Measurements from ENCODE around the gene NADSYN1. TPM values are rescaled to one million over a fixed set of nuclear protein-coding genes. Genes with fewer than 3 reads are reported as not detected.
A peak's percentile ranks its signal among the peaks of the same experiment; 100 is the strongest.

The NADSYN1 gene
- total RNA-seq: 100 to 1,000 TPM; 183 to 349 (median 294) TPM

DNA sequence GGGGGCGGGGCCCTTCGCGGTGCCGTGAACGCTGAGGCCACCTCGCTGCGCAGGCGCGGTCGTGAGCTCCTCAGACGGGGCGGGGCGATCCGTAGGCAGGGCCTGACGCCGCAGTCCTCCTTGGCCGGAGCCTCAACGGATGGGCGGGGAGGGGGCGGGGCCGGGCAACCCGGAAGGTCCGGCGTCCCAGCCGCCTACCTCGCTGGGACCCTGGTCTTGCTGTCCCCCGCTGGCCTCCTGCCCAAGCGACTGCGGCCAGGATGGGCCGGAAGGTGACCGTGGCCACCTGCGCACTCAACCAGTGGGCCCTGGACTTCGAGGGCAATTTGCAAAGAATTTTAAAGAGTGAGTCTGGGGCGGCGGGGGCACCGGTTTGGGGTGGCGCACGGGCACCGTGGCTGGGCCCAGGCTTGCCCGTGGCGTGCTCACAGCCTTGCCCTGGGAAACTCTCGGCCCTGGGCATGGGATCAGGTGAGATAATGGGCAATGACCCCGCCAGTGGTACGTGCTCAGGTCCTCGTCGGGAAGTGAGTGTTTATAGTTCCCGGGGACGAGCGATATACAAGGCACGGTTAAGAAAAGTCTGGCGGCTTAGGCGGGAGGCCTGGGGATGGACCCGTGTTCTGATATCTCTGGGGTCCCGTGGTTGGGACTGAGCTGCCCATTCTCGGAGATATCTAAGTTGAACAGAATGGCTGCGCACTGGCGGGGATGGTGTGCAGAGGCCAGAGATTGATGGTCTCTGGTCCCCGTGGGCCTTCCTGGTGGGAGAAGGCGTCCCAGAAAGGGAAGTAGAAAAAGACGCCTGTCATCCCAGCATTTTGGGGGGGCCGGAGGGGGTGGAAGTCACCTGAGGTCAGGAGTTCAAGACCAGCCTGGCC, at the start of gene NADSYN1:
NADSYN1 (plus strand) TSS at position 167 of the 881 bp plus-strand sequence; CDS start at position 261, 94 bp downstream.
- Histone ChIP-seq H3K27me3 (no peaks in the 10 kb centered on the region), H3K9me3 (no peaks in the 10 kb centered on the region), H3K36me3 (peaks cover 0 to 37% (median 0%) of the 10 kb centered on the region in 3 donors), H3K4me3 (peak within 1 kb of the TSS; percentile 82 to 99 (median 89)), H3K4me1 (peaks cover 0 to 35% (median 7%) of the 10 kb centered on the region in 4 donors), H3K27ac (peak within 1 kb of the TSS; percentile 83 to 94 (median 88))
- TF ChIP-seq, protein P1, sequence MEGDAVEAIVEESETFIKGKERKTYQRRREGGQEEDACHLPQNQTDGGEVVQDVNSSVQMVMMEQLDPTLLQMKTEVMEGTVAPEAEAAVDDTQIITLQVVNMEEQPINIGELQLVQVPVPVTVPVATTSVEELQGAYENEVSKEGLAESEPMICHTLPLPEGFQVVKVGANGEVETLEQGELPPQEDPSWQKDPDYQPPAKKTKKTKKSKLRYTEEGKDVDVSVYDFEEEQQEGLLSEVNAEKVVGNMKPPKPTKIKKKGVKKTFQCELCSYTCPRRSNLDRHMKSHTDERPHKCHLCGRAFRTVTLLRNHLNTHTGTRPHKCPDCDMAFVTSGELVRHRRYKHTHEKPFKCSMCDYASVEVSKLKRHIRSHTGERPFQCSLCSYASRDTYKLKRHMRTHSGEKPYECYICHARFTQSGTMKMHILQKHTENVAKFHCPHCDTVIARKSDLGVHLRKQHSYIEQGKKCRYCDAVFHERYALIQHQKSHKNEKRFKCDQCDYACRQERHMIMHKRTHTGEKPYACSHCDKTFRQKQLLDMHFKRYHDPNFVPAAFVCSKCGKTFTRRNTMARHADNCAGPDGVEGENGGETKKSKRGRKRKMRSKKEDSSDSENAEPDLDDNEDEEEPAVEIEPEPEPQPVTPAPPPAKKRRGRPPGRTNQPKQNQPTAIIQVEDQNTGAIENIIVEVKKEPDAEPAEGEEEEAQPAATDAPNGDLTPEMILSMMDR (IDR thresholded peaks at IDR 0.05): no peak
- peak; percentile 64 to 75 for TF ChIP-seq POLR2A (IDR thresholded peaks at IDR 0.05)
- DNase-seq: peak; percentile 96 to 99 (median 99)

DNA sequence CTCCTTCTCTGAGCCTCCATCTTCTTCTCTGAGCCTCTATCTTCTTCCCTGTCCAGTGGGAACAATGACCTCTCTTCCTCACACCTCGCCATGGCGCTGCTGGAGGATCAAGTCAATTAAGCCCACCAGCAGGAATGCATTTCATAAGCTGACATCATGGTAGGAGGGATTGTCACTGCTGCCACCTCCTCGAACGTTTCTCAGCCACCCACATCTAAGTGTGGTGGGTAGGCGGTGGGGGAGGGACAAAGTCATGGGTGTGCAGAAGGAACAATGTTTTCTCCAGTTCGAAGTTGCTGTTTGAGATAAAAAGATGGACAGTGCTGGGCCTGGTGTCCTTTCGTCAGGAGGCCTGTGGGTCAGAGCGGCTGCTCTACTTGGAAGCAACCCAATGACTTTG, 48.8 kb upstream of the NADSYN1 start:
- H3K36me3 ChIP-seq: no peaks in the 10 kb centered on the region
- H3K27me3 ChIP-seq: no peaks in the 10 kb centered on the region
- no peak overlapping the region for H3K27ac ChIP-seq
- no peak overlapping the region for H3K4me3 ChIP-seq
- no peak for DNase-seq
- no peaks in the 10 kb centered on the region for H3K9me3 ChIP-seq
- H3K4me1 ChIP-seq: no peaks in the 10 kb centered on the region
- no peak for TF ChIP-seq POLR2A (IDR thresholded peaks at IDR 0.05)
- TF ChIP-seq, protein P1 (IDR thresholded peaks at IDR 0.05): no peak

DNA sequence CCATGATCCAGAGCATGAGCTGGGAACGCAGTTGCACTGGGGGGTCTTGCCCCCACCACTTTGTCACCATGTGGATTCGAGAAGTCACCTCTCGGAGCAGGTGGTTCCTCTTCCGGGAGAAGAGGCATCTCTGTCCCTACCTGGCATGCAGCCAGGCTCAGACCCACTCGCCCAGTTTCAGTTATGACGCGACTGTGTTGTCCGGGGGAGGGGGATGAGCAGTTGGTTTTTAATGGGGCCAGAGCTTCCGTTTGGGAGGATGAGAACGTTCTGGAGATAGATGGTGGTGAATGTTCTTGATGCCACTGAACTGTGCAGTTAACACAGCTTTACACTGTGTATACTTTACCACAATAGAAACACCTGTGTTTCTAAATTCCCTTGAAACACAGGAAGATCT, 46.3 kb upstream of the NADSYN1 start:
- Histone ChIP-seq H3K36me3 (no peaks in the 10 kb centered on the region), H3K27ac (no peak overlapping the region), H3K4me1 (no peaks in the 10 kb centered on the region), H3K9me3 (no peaks in the 10 kb centered on the region), H3K4me3 (no peak overlapping the region), H3K27me3 (no peaks in the 10 kb centered on the region)
- no peak for DNase-seq
- TF ChIP-seq, protein P1 (IDR thresholded peaks at IDR 0.05): no peak
- TF ChIP-seq POLR2A (IDR thresholded peaks at IDR 0.05): no peak

GRCh38 chr11:71407356-71407755, 45.6 kb upstream of the NADSYN1 start:
- no peaks in the 10 kb centered on the region for H3K36me3 ChIP-seq
- DNase-seq: no peak
- no peaks in the 10 kb centered on the region for H3K27me3 ChIP-seq
- H3K4me1 ChIP-seq: no peaks in the 10 kb centered on the region
- no peak overlapping the region for H3K27ac ChIP-seq
- TF ChIP-seq POLR2A (IDR thresholded peaks at IDR 0.05): no peak
- TF ChIP-seq, protein P1 (IDR thresholded peaks at IDR 0.05): no peak
- no peaks in the 10 kb centered on the region for H3K9me3 ChIP-seq
- H3K4me3 ChIP-seq: no peak overlapping the region

DNA sequence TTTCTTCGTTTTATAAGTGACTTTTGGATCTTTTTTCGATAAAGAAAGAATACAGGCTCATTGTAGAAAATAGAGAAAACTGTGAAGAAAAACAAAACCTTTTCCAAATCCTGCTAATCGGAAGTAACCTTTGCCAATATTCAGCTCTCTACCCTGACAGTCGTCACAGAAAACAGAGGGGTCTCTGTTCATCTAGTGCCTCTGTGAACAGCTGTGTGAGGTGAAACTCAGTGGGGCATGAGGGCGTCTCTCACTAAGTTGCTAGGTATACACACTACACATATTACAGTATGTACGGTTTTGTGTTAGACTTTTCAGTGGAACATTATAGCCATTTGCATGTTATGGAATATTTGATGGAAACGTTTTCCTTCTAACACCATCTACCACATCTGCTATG, 44.2 kb upstream of the NADSYN1 start:
- H3K9me3 ChIP-seq: no peaks in the 10 kb centered on the region
- no peak overlapping the region for H3K27ac ChIP-seq
- no peak for TF ChIP-seq POLR2A (IDR thresholded peaks at IDR 0.05)
- TF ChIP-seq, protein P1 (IDR thresholded peaks at IDR 0.05): no peak
- H3K4me3 ChIP-seq: no peak overlapping the region
- no peak for DNase-seq
- no peaks in the 10 kb centered on the region for H3K4me1 ChIP-seq
- H3K36me3 ChIP-seq: no peaks in the 10 kb centered on the region
- no peaks in the 10 kb centered on the region for H3K27me3 ChIP-seq
